ENCODE data around the gene PTPRN2.

Gene PTPRN2

DNA sequence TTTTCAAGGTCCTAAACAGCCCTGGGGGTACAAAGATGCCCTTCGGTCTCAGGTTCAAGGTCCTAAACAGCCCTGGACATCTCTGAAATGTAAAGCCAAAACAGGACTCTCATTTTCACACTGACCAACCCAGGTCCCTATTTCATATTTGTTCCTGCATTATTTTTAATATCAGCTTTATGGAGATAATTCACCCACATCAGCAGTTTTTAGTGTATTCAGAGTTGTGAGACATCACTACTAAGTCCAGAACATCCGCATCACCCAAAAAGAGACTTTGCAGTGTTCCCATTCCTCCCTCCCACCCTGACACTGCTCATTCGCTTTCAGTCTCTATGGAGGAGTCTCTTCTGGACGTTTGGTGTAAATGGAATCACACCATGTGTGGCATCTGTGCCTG lies 420.2 kb downstream of the PTPRN2 start:
- no peak for DNase-seq (ENCODE audit: low read depth)
- TF ChIP-seq, protein P1, sequence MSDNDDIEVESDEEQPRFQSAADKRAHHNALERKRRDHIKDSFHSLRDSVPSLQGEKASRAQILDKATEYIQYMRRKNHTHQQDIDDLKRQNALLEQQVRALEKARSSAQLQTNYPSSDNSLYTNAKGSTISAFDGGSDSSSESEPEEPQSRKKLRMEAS (IDR thresholded peaks at IDR 0.05; ENCODE audit: low read depth, low read length), result no peak
- no peak for TF ChIP-seq MYC (IDR thresholded peaks at IDR 0.05; ENCODE audit: low read depth, low read length)
- no peak overlapping the region for H3K4me3 ChIP-seq (ENCODE audit: low read depth, low read length)

DNA sequence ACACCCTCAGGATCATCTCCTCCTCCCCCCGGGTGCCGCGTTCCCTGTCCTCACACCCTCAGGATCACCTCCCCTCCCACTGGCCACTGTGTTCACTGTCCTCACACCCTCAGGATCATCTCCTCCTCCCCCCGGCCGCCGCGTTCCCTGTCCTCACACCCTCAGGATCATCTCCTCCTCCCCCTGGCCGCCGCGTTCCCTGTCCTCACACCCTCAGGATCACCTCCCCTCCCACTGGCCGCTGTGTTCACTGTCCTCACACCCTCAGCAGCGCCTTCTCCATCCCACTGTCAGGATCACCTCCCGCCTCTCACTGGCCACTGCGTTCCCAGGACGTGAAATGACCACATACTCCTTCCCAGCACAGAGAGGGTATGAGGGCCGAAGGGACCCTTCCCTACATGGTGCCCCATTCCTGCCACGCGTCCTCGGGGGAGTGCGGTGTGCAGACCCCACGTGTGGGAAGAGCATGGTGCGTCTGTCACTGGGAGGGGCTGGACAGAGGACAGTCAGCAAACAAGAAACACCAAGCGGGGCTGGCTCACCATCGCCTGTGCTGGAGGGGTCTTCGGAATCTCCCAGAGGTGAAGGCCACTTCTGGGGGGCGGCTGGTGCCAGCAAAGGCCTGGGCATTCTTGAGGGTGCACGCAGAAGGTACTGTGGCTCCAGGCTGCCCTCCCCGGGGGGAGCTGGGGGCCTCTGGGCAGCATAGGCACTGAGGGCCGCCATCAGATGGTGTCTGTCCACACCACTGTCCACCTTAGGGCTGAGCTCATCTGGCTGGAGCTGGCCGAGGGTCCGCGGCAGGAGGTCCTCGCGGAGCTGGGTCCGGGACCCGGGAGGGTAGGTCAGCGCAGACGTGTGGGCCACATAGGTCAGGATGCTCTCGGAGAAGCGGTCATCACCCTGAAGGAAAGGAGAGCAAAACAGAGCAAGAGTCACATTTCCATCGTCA lies 421.0 kb downstream of the PTPRN2 start:
- no peak overlapping the region for H3K4me3 ChIP-seq (ENCODE audit: low read depth, low read length)
- TF ChIP-seq POLR2A (IDR thresholded peaks at IDR 0.05; ENCODE audit: extremely low read depth, insufficient read length), result no peak
- TF ChIP-seq, protein P2, sequence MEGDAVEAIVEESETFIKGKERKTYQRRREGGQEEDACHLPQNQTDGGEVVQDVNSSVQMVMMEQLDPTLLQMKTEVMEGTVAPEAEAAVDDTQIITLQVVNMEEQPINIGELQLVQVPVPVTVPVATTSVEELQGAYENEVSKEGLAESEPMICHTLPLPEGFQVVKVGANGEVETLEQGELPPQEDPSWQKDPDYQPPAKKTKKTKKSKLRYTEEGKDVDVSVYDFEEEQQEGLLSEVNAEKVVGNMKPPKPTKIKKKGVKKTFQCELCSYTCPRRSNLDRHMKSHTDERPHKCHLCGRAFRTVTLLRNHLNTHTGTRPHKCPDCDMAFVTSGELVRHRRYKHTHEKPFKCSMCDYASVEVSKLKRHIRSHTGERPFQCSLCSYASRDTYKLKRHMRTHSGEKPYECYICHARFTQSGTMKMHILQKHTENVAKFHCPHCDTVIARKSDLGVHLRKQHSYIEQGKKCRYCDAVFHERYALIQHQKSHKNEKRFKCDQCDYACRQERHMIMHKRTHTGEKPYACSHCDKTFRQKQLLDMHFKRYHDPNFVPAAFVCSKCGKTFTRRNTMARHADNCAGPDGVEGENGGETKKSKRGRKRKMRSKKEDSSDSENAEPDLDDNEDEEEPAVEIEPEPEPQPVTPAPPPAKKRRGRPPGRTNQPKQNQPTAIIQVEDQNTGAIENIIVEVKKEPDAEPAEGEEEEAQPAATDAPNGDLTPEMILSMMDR (IDR thresholded peaks at IDR 0.05; ENCODE audit: low read depth, low read length), result no peak
- TF ChIP-seq, protein P1 (IDR thresholded peaks at IDR 0.05; ENCODE audit: low read depth, low read length), result no peak
- no peak for DNase-seq (ENCODE audit: low read depth)

DNA sequence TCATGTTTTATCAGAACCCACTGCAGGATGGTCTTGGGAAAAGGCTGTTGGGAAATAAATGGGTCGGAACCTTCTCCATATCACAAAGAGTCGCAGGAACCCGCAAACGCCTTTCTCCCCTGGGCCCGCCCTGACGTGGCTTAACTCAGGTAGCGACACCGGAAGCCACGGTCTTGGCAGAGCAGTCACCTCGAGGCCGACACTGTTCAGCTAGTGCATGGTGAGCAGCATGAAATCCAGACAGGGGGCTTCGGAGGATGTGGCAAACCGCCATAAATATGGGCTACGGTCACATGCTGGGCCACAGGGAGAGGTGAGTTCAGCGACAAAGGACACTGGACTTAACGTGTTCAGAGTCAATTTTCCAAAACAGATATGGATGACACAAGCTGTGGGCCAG lies 421.9 kb downstream of the PTPRN2 start:
- no peak for DNase-seq (ENCODE audit: low read depth)
- no peak overlapping the region for H3K4me3 ChIP-seq (ENCODE audit: low read depth, low read length)
- TF ChIP-seq, protein P2 (IDR thresholded peaks at IDR 0.05; ENCODE audit: low read depth, low read length), result no peak
- TF ChIP-seq MYC (IDR thresholded peaks at IDR 0.05; ENCODE audit: low read depth, low read length), result no peak
- TF ChIP-seq, protein P1 (IDR thresholded peaks at IDR 0.05; ENCODE audit: low read depth, low read length), result no peak
- TF ChIP-seq POLR2A (IDR thresholded peaks at IDR 0.05; ENCODE audit: extremely low read depth, insufficient read length), result no peak

DNA sequence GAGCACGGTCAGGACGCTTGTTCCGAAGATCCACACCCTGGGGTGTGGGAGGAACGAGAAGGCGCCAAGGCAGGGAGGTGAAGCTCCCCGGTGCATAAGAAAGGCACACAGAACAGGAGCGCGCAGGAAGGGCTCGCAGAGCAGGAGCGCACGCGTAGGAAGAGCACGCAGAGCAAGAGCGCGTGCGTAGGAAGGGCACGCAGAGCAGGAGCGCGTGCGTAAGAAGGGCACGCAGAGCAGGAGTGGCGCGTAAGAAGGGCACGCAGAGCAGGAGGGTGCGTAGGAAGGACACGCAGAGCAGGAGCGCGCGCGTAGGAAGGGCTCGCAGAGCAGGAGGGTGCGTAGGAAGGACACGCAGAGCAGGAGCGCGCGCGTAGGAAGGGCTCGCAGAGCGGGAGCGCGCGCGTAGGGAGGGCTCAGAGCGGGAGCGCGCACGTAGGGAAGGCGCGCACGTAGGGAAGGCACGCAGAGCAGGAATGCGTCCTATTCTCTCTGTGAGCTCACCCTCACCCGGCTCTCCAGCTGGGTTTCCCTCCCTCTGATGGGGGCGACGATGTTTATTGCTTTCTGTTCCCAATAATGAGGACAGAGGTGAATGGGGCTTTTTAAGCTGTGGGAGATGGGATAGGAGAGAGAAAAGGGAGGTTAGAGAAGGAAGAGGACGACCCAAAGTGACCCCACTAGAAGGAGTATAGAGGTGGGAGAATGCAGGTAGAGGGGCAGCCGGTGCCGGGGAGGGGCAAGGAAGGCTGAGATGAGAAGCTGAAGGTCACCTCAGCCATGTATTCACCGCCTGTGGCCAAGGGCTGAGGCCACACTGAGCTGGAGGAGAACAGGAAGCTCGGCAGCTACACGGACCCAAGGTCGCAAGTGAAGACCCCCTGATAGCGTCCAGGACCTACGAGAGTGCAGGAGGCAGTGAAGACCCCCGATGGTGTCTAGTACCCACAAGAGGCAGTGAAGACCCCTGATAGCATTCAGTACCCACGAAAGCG lies 423.2 kb downstream of the PTPRN2 start:
- TF ChIP-seq, protein P1 (IDR thresholded peaks at IDR 0.05; ENCODE audit: low read depth, low read length), result no peak
- TF ChIP-seq POLR2A (IDR thresholded peaks at IDR 0.05; ENCODE audit: extremely low read depth, insufficient read length) (no peak), MYC (IDR thresholded peaks at IDR 0.05; ENCODE audit: low read depth, low read length) (no peak)
- TF ChIP-seq, protein P2 (IDR thresholded peaks at IDR 0.05; ENCODE audit: low read depth, low read length), result no peak
- no peak for DNase-seq (ENCODE audit: low read depth)
- H3K4me3 ChIP-seq (ENCODE audit: low read depth, low read length), result no peak overlapping the region

DNA sequence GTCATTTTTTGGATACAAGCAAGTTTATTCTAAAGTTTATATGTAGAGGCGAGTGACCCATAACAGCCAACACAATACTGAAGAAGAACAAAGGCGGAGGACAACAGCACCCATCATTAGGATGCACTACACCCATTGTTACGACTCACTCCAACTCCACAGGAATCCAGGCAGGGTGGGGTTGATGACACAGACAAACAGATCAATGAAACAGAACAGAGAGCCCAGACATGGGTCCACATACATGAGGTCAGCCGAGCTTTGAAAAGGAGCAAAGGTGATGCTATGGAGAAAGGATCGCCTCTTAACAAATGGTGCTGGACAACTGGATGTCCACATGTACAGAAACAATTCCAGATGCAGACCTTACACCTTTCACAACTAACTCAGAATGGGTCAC lies 426.4 kb downstream of the PTPRN2 start:
- no peak overlapping the region for H3K4me3 ChIP-seq (ENCODE audit: low read depth, low read length)
- TF ChIP-seq POLR2A (IDR thresholded peaks at IDR 0.05; ENCODE audit: extremely low read depth, insufficient read length), result no peak
- TF ChIP-seq, protein P1 (IDR thresholded peaks at IDR 0.05; ENCODE audit: low read depth, low read length), result no peak
- TF ChIP-seq MYC (IDR thresholded peaks at IDR 0.05; ENCODE audit: low read depth, low read length), result no peak
- TF ChIP-seq, protein P2 (IDR thresholded peaks at IDR 0.05; ENCODE audit: low read depth, low read length), result no peak
- DNase-seq (ENCODE audit: low read depth), result no peak
